ENCODE results near the gene PLA2G4E. TPM values are rescaled to one million over a fixed set of nuclear protein-coding genes. Genes with fewer than 3 reads are reported as not detected.

PLA2G4E gene
- total RNA-seq, 1 experiment from 2014 or later = 0.09 TPM

- CTCF ChIA-PET = interaction anchor here (1.6 kb wide), 1 partner anchor 10 kb away, joined by 5 read pairs; no protein-coding TSS in a partner anchor
- no peaks in the 10 kb centered on the region for H3K9me3 Mint-ChIP-seq (ENCODE audit: low read depth, unreplicated experiment)
- intact Hi-C loops (cut with micrococcal nuclease; ENCODE audit: unreplicated experiment) = no loop called here
- BruUV-seq (replicated peaks) = no TSS peak
- DNase-seq = no peak
- TF ChIP-seq CTCF (IDR thresholded peaks at IDR 0.05; ENCODE audit: unreplicated experiment) = no peak
- H3K27ac Mint-ChIP-seq (ENCODE audit: unreplicated experiment) = no peak overlapping the region
- H3K27me3 Mint-ChIP-seq (ENCODE audit: unreplicated experiment) = peaks cover 1% of the 10 kb centered on the region
- peaks cover 8% of the 10 kb centered on the region for H3K4me1 Mint-ChIP-seq (ENCODE audit: low read depth, unreplicated experiment)
- no peak overlapping the region for H3K4me3 Mint-ChIP-seq (ENCODE audit: low read depth, unreplicated experiment)
- no peaks in the 10 kb centered on the region for H3K36me3 Mint-ChIP-seq (ENCODE audit: insufficient read depth, unreplicated experiment)
These were observed 16.1 kb upstream of the PLA2G4E start for GRCh38 chr15:42036966-42037365.

DNA sequence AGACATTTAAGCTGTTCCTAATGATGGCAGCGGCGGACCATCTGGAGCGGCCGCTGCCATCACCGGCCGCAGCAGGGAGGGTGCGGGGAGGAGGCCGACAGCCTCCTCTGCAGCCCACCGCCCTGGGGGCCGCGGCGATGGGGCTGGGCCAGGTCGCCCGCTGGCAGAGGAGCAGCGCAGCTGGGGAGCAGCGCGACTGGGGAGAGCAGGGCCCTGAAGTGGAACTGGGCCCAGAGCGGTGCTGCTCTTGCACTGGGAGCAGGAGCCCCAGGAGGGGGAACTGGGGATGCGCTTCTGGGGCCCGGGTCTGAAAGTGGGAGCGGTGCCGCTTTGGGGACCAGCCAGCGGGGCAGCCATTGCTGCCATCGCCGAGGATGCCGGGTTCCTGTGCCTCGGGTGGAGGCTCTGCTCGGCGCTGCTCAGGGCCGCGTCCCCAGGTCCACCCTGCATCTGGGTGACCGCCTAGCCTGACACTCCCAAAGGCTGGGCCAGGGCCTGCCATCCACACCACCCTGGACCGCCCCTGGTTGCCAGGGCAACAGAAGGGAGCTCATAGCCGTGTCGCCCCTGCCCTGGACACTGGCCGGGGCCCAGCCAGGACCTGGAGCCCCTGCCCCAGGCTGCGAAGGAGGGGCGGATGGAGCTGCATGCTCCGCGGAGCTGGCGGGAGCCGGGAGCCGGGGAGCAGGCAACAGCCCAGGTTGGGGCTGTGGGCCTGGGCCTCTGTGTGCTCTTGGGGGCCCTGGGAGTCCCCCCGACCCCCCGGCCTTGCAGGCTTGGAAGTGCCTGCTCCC is 15.5 kb upstream of the PLA2G4E start:
- CTCF ChIA-PET = interaction anchor here (1.6 kb wide), 1 partner anchor 10 kb away, joined by 5 read pairs; no protein-coding TSS in a partner anchor
- DNase-seq = no peak
- H3K27ac Mint-ChIP-seq (ENCODE audit: unreplicated experiment) = no peak overlapping the region
- H3K4me1 Mint-ChIP-seq (ENCODE audit: low read depth, unreplicated experiment) = peaks cover 8% of the 10 kb centered on the region
- peaks cover 8% of the 10 kb centered on the region for H3K27me3 Mint-ChIP-seq (ENCODE audit: unreplicated experiment)
- no peak overlapping the region for H3K4me3 Mint-ChIP-seq (ENCODE audit: low read depth, unreplicated experiment)
- intact Hi-C loops (cut with micrococcal nuclease; ENCODE audit: unreplicated experiment) = no loop called here
- no peaks in the 10 kb centered on the region for H3K36me3 Mint-ChIP-seq (ENCODE audit: insufficient read depth, unreplicated experiment)
- no TSS peak for BruUV-seq (replicated peaks)
- no peaks in the 10 kb centered on the region for H3K9me3 Mint-ChIP-seq (ENCODE audit: low read depth, unreplicated experiment)
- no peak for TF ChIP-seq CTCF (IDR thresholded peaks at IDR 0.05; ENCODE audit: unreplicated experiment)

DNA sequence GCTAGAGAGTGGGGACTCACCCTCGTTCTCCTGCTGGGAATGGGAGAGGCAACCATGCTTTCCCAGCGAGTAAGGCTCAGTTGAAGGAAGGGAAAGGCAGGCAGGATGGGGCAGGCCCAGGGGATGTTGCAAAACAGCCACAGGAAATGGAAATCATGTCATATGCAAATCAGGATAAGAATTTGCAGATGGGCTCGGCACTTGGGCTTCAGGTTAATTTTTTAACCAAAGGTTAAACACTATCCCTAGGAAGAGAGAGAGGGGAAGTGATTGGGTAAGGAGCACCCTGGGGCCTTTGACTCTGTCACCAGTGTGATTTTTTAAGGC is 14.6 kb upstream of the PLA2G4E start:
- no peak overlapping the region for H3K4me3 Mint-ChIP-seq (ENCODE audit: low read depth, unreplicated experiment)
- BruUV-seq (replicated peaks) = no TSS peak
- peak overlapping the region; percentile 26 for H3K27ac Mint-ChIP-seq (ENCODE audit: unreplicated experiment)
- CTCF ChIA-PET = no interaction called here
- no peaks in the 10 kb centered on the region for H3K36me3 Mint-ChIP-seq (ENCODE audit: insufficient read depth, unreplicated experiment)
- TF ChIP-seq CTCF (IDR thresholded peaks at IDR 0.05; ENCODE audit: unreplicated experiment) = no peak
- peaks cover 8% of the 10 kb centered on the region for H3K4me1 Mint-ChIP-seq (ENCODE audit: low read depth, unreplicated experiment)
- H3K9me3 Mint-ChIP-seq (ENCODE audit: low read depth, unreplicated experiment) = no peaks in the 10 kb centered on the region
- DNase-seq = peak; percentile 17
- H3K27me3 Mint-ChIP-seq (ENCODE audit: unreplicated experiment) = peaks cover 14% of the 10 kb centered on the region
- intact Hi-C loops (cut with micrococcal nuclease; ENCODE audit: unreplicated experiment) = no loop called here

GRCh38 chr15:42034628-42035434 is 14.0 kb upstream of the PLA2G4E start:
- Mint-ChIP-seq H3K4me1 (ENCODE audit: low read depth, unreplicated experiment) (peaks cover 8% of the 10 kb centered on the region), H3K4me3 (ENCODE audit: low read depth, unreplicated experiment) (no peak overlapping the region), H3K36me3 (ENCODE audit: insufficient read depth, unreplicated experiment) (no peaks in the 10 kb centered on the region), H3K27ac (ENCODE audit: unreplicated experiment) (peak overlapping the region; percentile 26), H3K9me3 (ENCODE audit: low read depth, unreplicated experiment) (no peaks in the 10 kb centered on the region), H3K27me3 (ENCODE audit: unreplicated experiment) (peaks cover 20% of the 10 kb centered on the region)
- intact Hi-C loops (cut with micrococcal nuclease; ENCODE audit: unreplicated experiment) = no loop called here
- DNase-seq = no peak
- CTCF ChIA-PET = no interaction called here
- no TSS peak for BruUV-seq (replicated peaks)
- TF ChIP-seq CTCF (IDR thresholded peaks at IDR 0.05; ENCODE audit: unreplicated experiment) = no peak

Data from Calu3 (cell line).